CD14-positive monocyte (primary cell): ENCODE measurements around the gene PVRIG. TPM values are rescaled to one million over a fixed set of nuclear protein-coding genes. Genes with fewer than 3 reads are reported as not detected.
"Not testable (repeated sequence)": the region's sequence is repeated elsewhere in the genome, so short reads cannot be mapped to it uniquely, and the experiment has no call there.

ENCODE experiments used
- DNase-seq, 3 donors: peaks; one replicate each; pipeline ENCODE4 v3.0.0-alpha.2; 2011 to 2022
- H2AFZ ChIP-seq: 2 replicates; pipeline ENCODE4 v1.6.0; 2012; ENCODE audit warnings: mild to moderate bottlenecking, low read depth, low read length, inconsistent platforms; ENCODE audit not compliant: insufficient read depth, poor library complexity, severe bottlenecking
- H3K27ac ChIP-seq, 2 donors: 1 replicate in 1 of 2; 2 replicates in 1 of 2; pipeline ENCODE4 v1.5.1; 2012 to 2013; ENCODE audit warnings: low read length in 2 of 2, control low read depth in 1 of 2, inconsistent platforms in 1 of 2, low read depth in 1 of 2, mild to moderate bottlenecking in 1 of 2
- H3K27me3 ChIP-seq, 2 donors: one replicate each; pipeline versions ENCODE4 v1.6.0 to v1.6.1; 2011 to 2013; ENCODE audit warnings: low read length in 2 of 2; ENCODE audit not compliant: control insufficient read depth in 2 of 2, insufficient read depth in 2 of 2
- H3K36me3 ChIP-seq, 2 donors: replicated peaks in 1 of 2; 1 replicate in 1 of 2; 2 replicates in 1 of 2; pipeline versions ENCODE4 v1.5.1 to v1.6.1; 2012 to 2013; ENCODE audit warnings: low read length in 2 of 2, control low read depth in 1 of 2, inconsistent platforms in 1 of 2, mild to moderate bottlenecking in 1 of 2; ENCODE audit not compliant: insufficient read depth in 2 of 2, control insufficient read depth in 1 of 2
- H3K4me1 ChIP-seq, 2 donors: 1 replicate in 1 of 2; 2 replicates in 1 of 2; pipeline versions ENCODE4 v1.5.1 to v1.6.1; 2012 to 2013; ENCODE audit warnings: low read length in 2 of 2, control low read depth in 1 of 2, inconsistent platforms in 1 of 2, mild to moderate bottlenecking in 1 of 2, moderate library complexity in 1 of 2; ENCODE audit not compliant: insufficient read depth in 2 of 2, control insufficient read depth in 1 of 2
- H3K4me2 ChIP-seq: replicated peaks from 2 replicates; pipeline ENCODE3; 2012; ENCODE audit warnings: low read length, moderate library complexity, mild to moderate bottlenecking; ENCODE audit not compliant: poor library complexity, severe bottlenecking; ENCODE audit errors: extremely low read depth
- H3K4me3 ChIP-seq, 3 experiments: fragments of 200-600 bp in 1 of 3; sonication (generic) in 1 of 3; replicated peaks in 1 of 3; 1 replicate in 2 of 3; 2 replicates in 1 of 3; pipeline ENCODE4 v1.5.1; 2011 to 2013; ENCODE audit warnings: low read length in 3 of 3, mild to moderate bottlenecking in 3 of 3, control low read depth in 2 of 3, low read depth in 2 of 3, inconsistent platforms in 1 of 3, moderate library complexity in 1 of 3
- H3K79me2 ChIP-seq: 2 replicates; pipeline ENCODE4 v1.6.0; 2012; ENCODE audit warnings: mild to moderate bottlenecking, control low read depth, inconsistent platforms, low read length, moderate library complexity; ENCODE audit not compliant: insufficient read depth
- H3K9ac ChIP-seq: 2 replicates; pipeline ENCODE4 v1.6.0; 2017; ENCODE audit warnings: low read length, mild to moderate bottlenecking; ENCODE audit not compliant: insufficient read depth, poor library complexity, severe bottlenecking
- H3K9me3 ChIP-seq, 2 donors: replicated peaks in 1 of 2; 1 replicate in 1 of 2; 2 replicates in 1 of 2; pipeline versions ENCODE4 v1.5.1 to v1.6.1; 2012 to 2013; ENCODE audit warnings: low read length in 2 of 2, control low read depth in 1 of 2; ENCODE audit not compliant: control insufficient read depth in 1 of 2, insufficient read depth in 1 of 2
- H4K20me1 ChIP-seq: 2 replicates; pipeline ENCODE4 v1.6.0; 2012; ENCODE audit warnings: mild to moderate bottlenecking, low read length, control low read depth, moderate library complexity; ENCODE audit not compliant: insufficient read depth
- H3K27ac Mint-ChIP-seq, 7 donors: one replicate each; pipeline ENCODE4 v1.8.0; 2020; ENCODE audit warnings: mild to moderate bottlenecking in 7 of 7, mixed read lengths in 7 of 7, moderate library complexity in 6 of 7, inconsistent platforms in 2 of 7
- H3K27me3 Mint-ChIP-seq, 3 donors: one replicate each; pipeline ENCODE4 v1.8.0; 2021 to 2022; ENCODE audit warnings: low read depth in 3 of 3, mild to moderate bottlenecking in 3 of 3, mixed read lengths in 3 of 3, moderate library complexity in 3 of 3, inconsistent platforms in 1 of 3
- H3K36me3 Mint-ChIP-seq, 2 donors: one replicate each; pipeline ENCODE4 v1.8.0; 2020; ENCODE audit warnings: mixed read lengths in 2 of 2, inconsistent platforms in 1 of 2, mild to moderate bottlenecking in 1 of 2
- H3K4me1 Mint-ChIP-seq: one replicate; pipeline ENCODE4 v1.8.0; 2020; ENCODE audit warnings: mild to moderate bottlenecking, mixed read lengths
- H3K4me3 Mint-ChIP-seq, 2 donors: one replicate each; pipeline ENCODE4 v1.8.0; 2020; ENCODE audit warnings: mild to moderate bottlenecking in 2 of 2, mixed read lengths in 2 of 2, moderate library complexity in 1 of 2
- H3K9me3 Mint-ChIP-seq, 7 donors: one replicate each; pipeline ENCODE4 v1.8.0; 2020 to 2022; ENCODE audit warnings: mixed read lengths in 7 of 7, mild to moderate bottlenecking in 6 of 7, moderate library complexity in 6 of 7, inconsistent platforms in 2 of 7
- WGBS: methylation state at CpG from one replicate; pipeline ENCODE4 v1.1.5; 2013; ENCODE audit warnings: missing lambda C conversion rate; ENCODE audit not compliant: insufficient coverage; 5-methylcytosine and 5-hydroxymethylcytosine counted together
- intact Hi-C, 2 donors: fragments of 100-400 bp; cut with micrococcal nuclease; formaldehyde crosslinking; loops; one replicate each; pipeline versions ENCODE4 v1.15.0 to v1.15.1; 2023
- polyA plus RNA-seq, 3 donors: library from polyadenylated mRNA; depleted of rRNA in 1 of 3; unstranded in 2 of 3; stranded (reverse) in 1 of 3; fragments of 300-500 nt in 2 of 3; fragments of >200 nt in 1 of 3; fragmentation: Illumina TruSeq in 2 of 3; gene quantifications; 1 replicate in 2 of 3; 2 replicates in 1 of 3; pipeline ENCODE4 v1.2.3, GENCODE V29; 2012 to 2021
- TF ChIP-seq, protein P1 (sequence below): fragments of 200-600 bp; IDR thresholded peaks from one replicate; pipeline ENCODE4 v1.8.0; 2022; ENCODE audit warnings: antibody characterized with exemption, mild to moderate bottlenecking

Gene PVRIG
- polyA plus RNA-seq, 3 donors = 0.27 to 0.38 TPM; not detected in 1

DNA sequence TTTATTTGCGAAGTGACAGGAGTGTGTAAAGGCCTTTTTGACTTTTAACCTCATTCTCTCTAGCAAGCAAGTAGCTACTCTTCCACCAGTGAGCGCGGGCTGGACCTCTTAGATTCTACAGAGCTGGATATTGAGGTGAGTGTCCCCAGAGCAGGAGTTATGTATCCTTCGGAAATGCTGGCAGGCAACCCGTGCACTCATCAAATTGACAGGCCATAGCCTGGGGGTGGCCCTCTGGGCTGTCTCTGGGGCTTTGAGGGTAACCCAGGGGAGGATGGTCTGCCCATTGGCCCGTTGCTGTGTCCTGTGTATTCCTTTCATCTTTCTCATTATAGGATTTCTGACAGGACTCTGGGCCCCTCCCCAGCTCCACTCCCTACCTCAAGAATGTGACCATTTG, 6.1 kb upstream of the PVRIG start:
- Histone ChIP-seq H3K36me3 (no peaks in the 10 kb centered on the region), H3K9ac (no peak overlapping the region), H3K27ac (no peak overlapping the region), H2AFZ (no peak overlapping the region), H3K27me3 (peaks cover 0 to 3% of the 10 kb centered on the region in 2 donors), H3K79me2 (no peaks in the 10 kb centered on the region), H3K4me3 (no peak overlapping the region), H3K9me3 (no peaks in the 10 kb centered on the region), H3K4me2 (no peak overlapping the region), H4K20me1 (no peaks in the 10 kb centered on the region), H3K4me1 (no peaks in the 10 kb centered on the region)
- no peaks in the 10 kb centered on the region for H3K36me3 Mint-ChIP-seq
- TF ChIP-seq, protein P1, sequence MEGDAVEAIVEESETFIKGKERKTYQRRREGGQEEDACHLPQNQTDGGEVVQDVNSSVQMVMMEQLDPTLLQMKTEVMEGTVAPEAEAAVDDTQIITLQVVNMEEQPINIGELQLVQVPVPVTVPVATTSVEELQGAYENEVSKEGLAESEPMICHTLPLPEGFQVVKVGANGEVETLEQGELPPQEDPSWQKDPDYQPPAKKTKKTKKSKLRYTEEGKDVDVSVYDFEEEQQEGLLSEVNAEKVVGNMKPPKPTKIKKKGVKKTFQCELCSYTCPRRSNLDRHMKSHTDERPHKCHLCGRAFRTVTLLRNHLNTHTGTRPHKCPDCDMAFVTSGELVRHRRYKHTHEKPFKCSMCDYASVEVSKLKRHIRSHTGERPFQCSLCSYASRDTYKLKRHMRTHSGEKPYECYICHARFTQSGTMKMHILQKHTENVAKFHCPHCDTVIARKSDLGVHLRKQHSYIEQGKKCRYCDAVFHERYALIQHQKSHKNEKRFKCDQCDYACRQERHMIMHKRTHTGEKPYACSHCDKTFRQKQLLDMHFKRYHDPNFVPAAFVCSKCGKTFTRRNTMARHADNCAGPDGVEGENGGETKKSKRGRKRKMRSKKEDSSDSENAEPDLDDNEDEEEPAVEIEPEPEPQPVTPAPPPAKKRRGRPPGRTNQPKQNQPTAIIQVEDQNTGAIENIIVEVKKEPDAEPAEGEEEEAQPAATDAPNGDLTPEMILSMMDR = no peak
- intact Hi-C loops = no loop called here
- peaks cover 3 to 9% (median 8%) of the 10 kb centered on the region in 3 donors for H3K27me3 Mint-ChIP-seq
- H3K4me1 Mint-ChIP-seq = peaks cover 13% of the 10 kb centered on the region
- H3K4me3 Mint-ChIP-seq = no peak overlapping the region
- H3K27ac Mint-ChIP-seq = no peak overlapping the region
- no peaks in the 10 kb centered on the region for H3K9me3 Mint-ChIP-seq
- no peak for DNase-seq
- no CpG with 5 or more reads among the region's 6 CpGs for WGBS

DNA sequence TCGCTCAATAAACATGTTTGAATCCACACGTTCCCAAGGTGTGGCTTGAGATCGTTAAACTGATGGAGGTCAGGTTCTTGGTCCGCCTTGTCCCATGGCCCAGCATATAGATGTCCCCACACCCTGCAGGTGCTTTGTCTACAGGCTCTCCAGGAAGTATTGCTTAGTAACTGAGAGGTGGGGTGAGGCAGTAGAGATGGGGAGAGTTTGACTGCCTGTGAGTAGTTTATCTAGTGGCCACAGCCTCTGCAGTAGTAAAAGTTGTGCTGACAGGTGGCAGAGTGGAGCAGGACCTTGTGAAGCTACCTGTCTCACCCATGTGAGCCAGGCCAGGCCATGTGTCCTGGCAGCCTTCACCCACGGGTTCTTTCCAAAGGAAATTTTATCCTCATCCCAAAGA, 5.4 kb upstream of the PVRIG start:
- H3K27ac ChIP-seq, H3K79me2 ChIP-seq, DNase-seq, H3K9me3 Mint-ChIP-seq, H3K4me2 ChIP-seq, H3K9me3 ChIP-seq, H3K27me3 ChIP-seq, H3K4me1 ChIP-seq, H3K27ac Mint-ChIP-seq, H3K4me3 ChIP-seq, H4K20me1 ChIP-seq, H3K36me3 Mint-ChIP-seq, H2AFZ ChIP-seq, H3K4me3 Mint-ChIP-seq, H3K9ac ChIP-seq, H3K27me3 Mint-ChIP-seq, H3K36me3 ChIP-seq, intact Hi-C loops: not testable (repeated sequence)
- peaks cover 13% of the 10 kb centered on the region for H3K4me1 Mint-ChIP-seq
- 100% methylated on average over 1 of the region's 5 CpGs for WGBS
